Upper lobe of left lung (tissue), 4 donors: ENCODE results near the gene RND1.

Experiments
- CTCF ChIP-seq, 6 experiments: fragments of 450-650 bp in 4 of 6; fragments of 200-600 bp in 2 of 6; sonication (generic) in 2 of 6; IDR thresholded peaks; one replicate each; pipeline ENCODE4 v1.5.1; 2016 to 2019; ENCODE audit warnings: antibody characterized with exemption in 6 of 6
- POLR2A ChIP-seq, 4 donors: fragments of 450-650 bp; IDR thresholded peaks; one replicate each; pipeline ENCODE4 v1.5.1; 2016 to 2017; ENCODE audit warnings: antibody characterized with exemption in 4 of 4, mild to moderate bottlenecking in 2 of 4
- POLR2AphosphoS5 ChIP-seq, 2 donors: sonication (generic); formaldehyde crosslinking; IDR thresholded peaks; one replicate each; pipeline ENCODE4 v1.5.1; 2017; ENCODE audit warnings: antibody characterized with exemption in 2 of 2

- no peak for TF ChIP-seq POLR2A (IDR thresholded peaks at IDR 0.05)
- TF ChIP-seq CTCF (IDR thresholded peaks at IDR 0.05), result no peak
- TF ChIP-seq POLR2AphosphoS5 (IDR thresholded peaks at IDR 0.05), result no peak
Observed at GRCh38 chr12:48807981-48808380, 57.7 kb downstream of the RND1 start.
